Sigmoid colon (tissue), 7 donors: ENCODE results near the gene PAFAH1B2. TPM values are rescaled to one million over a fixed set of nuclear protein-coding genes. Genes with fewer than 3 reads are reported as not detected.

Experiments
- DNase-seq: peaks from one replicate; pipeline ENCODE4 v3.0.0-alpha.2; 2019
- H3K27ac ChIP-seq, 4 donors: fragments of 200-600 bp; sonication (generic); one replicate each; pipeline ENCODE4 v1.5.1; 2016 to 2019; ENCODE audit warnings: mild to moderate bottlenecking in 1 of 4
- H3K27me3 ChIP-seq, 3 donors: fragments of 200-600 bp; sonication (generic); one replicate each; pipeline ENCODE4 v1.5.1; 2019; ENCODE audit warnings: mild to moderate bottlenecking in 1 of 3
- H3K36me3 ChIP-seq, 4 donors: fragments of 200-600 bp; sonication (generic); one replicate each; pipeline ENCODE4 v1.5.1; 2016 to 2019
- H3K4me1 ChIP-seq, 4 donors: fragments of 200-600 bp; sonication (generic); one replicate each; pipeline ENCODE4 v1.5.1; 2017 to 2019
- H3K4me3 ChIP-seq, 4 donors: fragments of 200-600 bp; sonication (generic); one replicate each; pipeline ENCODE4 v1.5.1; 2017 to 2019; ENCODE audit warnings: mild to moderate bottlenecking in 2 of 4, moderate library complexity in 1 of 4
- H3K9me3 ChIP-seq, 4 donors: fragments of 200-600 bp in 3 of 4; sonication (generic) in 3 of 4; one replicate each; pipeline versions ENCODE4 v1.5.1 to v1.6.1; 2013 to 2019
- EP300 ChIP-seq, 4 donors: sonication (generic); formaldehyde crosslinking; IDR thresholded peaks; one replicate each; pipeline ENCODE4 v1.6.1; 2017; ENCODE audit warnings: antibody characterized with exemption in 4 of 4
- POLR2A ChIP-seq, 2 donors: fragments of 450-650 bp; IDR thresholded peaks; one replicate each; pipeline ENCODE4 v1.6.1; 2016; ENCODE audit warnings: antibody characterized with exemption in 2 of 2, mild to moderate bottlenecking in 2 of 2, moderate library complexity in 2 of 2
- POLR2AphosphoS5 ChIP-seq, 4 donors: sonication (generic); formaldehyde crosslinking; IDR thresholded peaks; one replicate each; pipeline ENCODE4 v1.6.1; 2017; ENCODE audit warnings: antibody characterized with exemption in 4 of 4
- WGBS, 2 donors: extraction: QIAGEN DNeasy Blood & Tissue Kit; methylation state at CpG; one replicate each; pipeline ENCODE4 v1.1.7; 2013; 5-methylcytosine and 5-hydroxymethylcytosine counted together
- intact Hi-C: fragments of 100-400 bp; cut with DNase I; formaldehyde crosslinking; loops from one replicate; pipeline ENCODE4 v1.15.1; 2023
- polyA plus RNA-seq, 3 donors: library from polyadenylated mRNA; stranded (reverse); fragments of 200-250 nt; gene quantifications; one replicate each; pipeline ENCODE4 v1.2.3, GENCODE V29; 2013
- total RNA-seq, 4 donors: library from RNA; depleted of rRNA; stranded (reverse); fragments of >200 nt; gene quantifications; one replicate each; pipeline ENCODE4 v1.1.0, GENCODE V29; 2016
- TF ChIP-seq, protein P1 (sequence below), 4 experiments: fragments of 450-650 bp in 3 of 4; fragments of 200-600 bp in 1 of 4; IDR thresholded peaks; one replicate each; pipeline ENCODE4 v1.5.1; 2016 to 2019; ENCODE audit warnings: antibody characterized with exemption in 4 of 4, mild to moderate bottlenecking in 3 of 4, moderate library complexity in 2 of 4
- donor health status: healthy with polysubstance abuse.
- donor health status: Bipolar disorder and iron deficiency.
- donor health status: healthy.

PAFAH1B2 gene
- total and polyA plus RNA-seq, 7 donors, result 26.0 to 76.4 (median 42.1) TPM

- peaks cover 0 to 58% (median 50%) of the 10 kb centered on the region in 4 donors for H3K4me1 ChIP-seq
- DNase-seq, result peak; percentile 77
These were observed 46.5 kb upstream of the PAFAH1B2 start for GRCh38 chr11:117097389-117098268.

DNA sequence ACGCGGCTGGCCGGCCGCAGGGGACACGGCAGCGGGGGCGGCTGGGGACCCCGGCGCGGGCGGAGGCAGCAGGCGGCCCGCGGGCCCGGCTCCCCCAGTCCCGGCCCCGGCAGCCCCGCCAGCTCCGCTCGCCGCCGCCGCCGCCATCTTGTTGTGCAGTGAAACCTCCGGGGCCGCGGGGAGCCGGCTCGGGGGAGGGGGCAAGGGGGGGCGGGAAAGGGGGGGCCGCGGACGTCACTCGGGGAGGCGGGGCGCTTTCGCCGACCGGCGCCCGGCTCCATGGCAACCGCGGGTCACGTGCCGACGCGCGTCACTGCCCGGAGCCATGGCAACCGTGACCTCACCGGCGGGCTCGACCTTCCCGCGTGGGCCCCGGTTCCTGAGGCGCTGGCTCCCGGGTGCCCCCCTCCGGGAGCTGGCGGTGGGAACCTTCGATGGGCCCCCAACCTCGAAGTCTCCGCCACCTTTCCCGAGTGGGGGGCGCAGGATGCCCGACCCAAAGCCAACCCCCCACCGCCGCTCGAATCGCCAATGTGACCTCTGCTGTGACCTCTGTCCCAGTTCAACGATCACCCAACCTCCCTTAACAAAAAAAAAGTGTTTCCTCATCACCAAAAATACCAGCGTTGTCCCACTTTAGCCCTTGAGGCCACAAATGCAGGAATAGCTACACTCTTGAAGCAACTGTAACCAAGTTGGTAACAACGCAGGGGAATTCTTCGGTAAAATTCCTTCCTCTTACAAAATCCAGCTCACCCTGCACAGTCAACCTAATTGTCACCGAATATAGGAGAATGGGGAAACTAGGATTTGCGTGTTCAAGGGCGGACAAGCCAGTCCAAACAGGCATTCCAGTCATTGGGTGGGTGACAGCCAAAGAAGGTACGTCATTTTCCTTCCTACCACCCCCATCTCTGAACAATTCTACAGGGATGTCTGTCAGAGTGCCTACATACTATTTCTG lies 45.5 kb upstream of the PAFAH1B2 start, which contains the start of gene SIK3:
TSS of gene SIK3 (minus strand) at position 160 of the 964 bp plus-strand sequence. CDS start at position 147, 13 bp downstream.
- Histone ChIP-seq H3K36me3 (no peaks in the 10 kb centered on the region), H3K9me3 (no peaks in the 10 kb centered on the region), H3K27ac (peak within 1 kb of the TSS; percentile 97 to 100 (median 98)), H3K4me3 (peak within 1 kb of the TSS; percentile 77 to 98 (median 91)), H3K27me3 (no peaks in the 10 kb centered on the region), H3K4me1 (peaks cover 0 to 49% (median 44%) of the 10 kb centered on the region in 4 donors)
- WGBS, 2 donors, result 1 to 2% methylated on average over 77 of the region's 78 CpGs
- peak; percentile 97 for DNase-seq
- TF ChIP-seq EP300 (IDR thresholded peaks at IDR 0.05) (peak in 2 of 4 donors; percentile 76 to 82), POLR2AphosphoS5 (IDR thresholded peaks at IDR 0.05) (peak; percentile 79 to 92 (median 82)), POLR2A (IDR thresholded peaks at IDR 0.05) (peak; percentile 51 to 76)
- TF ChIP-seq, protein P1, sequence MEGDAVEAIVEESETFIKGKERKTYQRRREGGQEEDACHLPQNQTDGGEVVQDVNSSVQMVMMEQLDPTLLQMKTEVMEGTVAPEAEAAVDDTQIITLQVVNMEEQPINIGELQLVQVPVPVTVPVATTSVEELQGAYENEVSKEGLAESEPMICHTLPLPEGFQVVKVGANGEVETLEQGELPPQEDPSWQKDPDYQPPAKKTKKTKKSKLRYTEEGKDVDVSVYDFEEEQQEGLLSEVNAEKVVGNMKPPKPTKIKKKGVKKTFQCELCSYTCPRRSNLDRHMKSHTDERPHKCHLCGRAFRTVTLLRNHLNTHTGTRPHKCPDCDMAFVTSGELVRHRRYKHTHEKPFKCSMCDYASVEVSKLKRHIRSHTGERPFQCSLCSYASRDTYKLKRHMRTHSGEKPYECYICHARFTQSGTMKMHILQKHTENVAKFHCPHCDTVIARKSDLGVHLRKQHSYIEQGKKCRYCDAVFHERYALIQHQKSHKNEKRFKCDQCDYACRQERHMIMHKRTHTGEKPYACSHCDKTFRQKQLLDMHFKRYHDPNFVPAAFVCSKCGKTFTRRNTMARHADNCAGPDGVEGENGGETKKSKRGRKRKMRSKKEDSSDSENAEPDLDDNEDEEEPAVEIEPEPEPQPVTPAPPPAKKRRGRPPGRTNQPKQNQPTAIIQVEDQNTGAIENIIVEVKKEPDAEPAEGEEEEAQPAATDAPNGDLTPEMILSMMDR (IDR thresholded peaks at IDR 0.05), result peak in 2 of 4 experiments; percentile 20 to 32
- intact Hi-C loops, result loop anchor here (2.0 to 5.0 kb wide), 5 partner anchors 46 to 310 kb away; partner anchors contain the start of genes PAFAH1B2 and ZPR1

More at GRCh38 chr11:117097389-117098268, 46.5 kb upstream of the PAFAH1B2 start:
- H3K4me3 ChIP-seq, result peak overlapping the region; percentile 77 to 98 (median 91)
- H3K9me3 ChIP-seq, result no peaks in the 10 kb centered on the region
- intact Hi-C loops, result loop anchor here (2.0 to 5.0 kb wide), 5 partner anchors 47 to 309 kb away; partner anchors contain the start of genes PAFAH1B2 and ZPR1
- WGBS, 2 donors, result 1% methylated on average over 65 of the region's 65 CpGs
- H3K36me3 ChIP-seq, result no peaks in the 10 kb centered on the region
- peak in 1 of 4 donors; percentile 43 for TF ChIP-seq POLR2AphosphoS5 (IDR thresholded peaks at IDR 0.05)
- TF ChIP-seq, protein P1 (IDR thresholded peaks at IDR 0.05), result no peak
- H3K27me3 ChIP-seq, result no peaks in the 10 kb centered on the region
- peak overlapping the region; percentile 97 to 100 (median 98) for H3K27ac ChIP-seq

DNA sequence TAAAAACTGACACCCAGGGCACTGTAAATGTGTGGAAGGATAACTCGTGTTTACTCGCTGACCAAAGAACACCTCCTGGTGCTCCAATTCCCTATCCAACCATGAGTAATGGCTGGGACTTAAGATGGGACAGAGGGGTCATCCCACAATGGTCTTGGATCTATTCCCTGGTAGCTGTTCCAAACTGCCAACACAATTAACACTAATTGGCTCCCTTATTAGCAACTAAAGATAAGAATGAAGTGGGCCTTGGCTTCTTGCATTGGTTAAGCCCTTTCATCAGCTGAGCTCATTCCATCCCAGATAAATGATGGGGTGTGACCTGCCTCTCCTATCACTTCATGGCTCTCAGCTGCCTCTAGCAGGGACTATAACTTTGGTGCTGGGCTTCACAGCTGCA lies 44.4 kb upstream of the PAFAH1B2 start:
- Histone ChIP-seq H3K4me1 (peaks cover 0 to 37% (median 35%) of the 10 kb centered on the region in 4 donors), H3K4me3 (no peak overlapping the region), H3K36me3 (no peaks in the 10 kb centered on the region), H3K9me3 (no peaks in the 10 kb centered on the region), H3K27ac (peak overlapping the region; percentile 97 to 100 (median 98)), H3K27me3 (no peaks in the 10 kb centered on the region)
- intact Hi-C loops, result loop anchor here (2.0 to 5.0 kb wide), 5 partner anchors 45 to 311 kb away; partner anchors contain the start of genes PAFAH1B2 and ZPR1
- DNase-seq, result no peak
- TF ChIP-seq POLR2AphosphoS5 (IDR thresholded peaks at IDR 0.05) (no peak), POLR2A (IDR thresholded peaks at IDR 0.05) (no peak), EP300 (IDR thresholded peaks at IDR 0.05) (no peak)
- TF ChIP-seq, protein P1 (IDR thresholded peaks at IDR 0.05), result no peak
- WGBS, 2 donors, result 90 to 96% methylated on average over 2 of the region's 2 CpGs

GRCh38 chr11:117100556-117100955 lies 43.5 kb upstream of the PAFAH1B2 start:
- DNase-seq, result no peak
- Histone ChIP-seq H3K4me3 (no peak overlapping the region), H3K27ac (no peak overlapping the region), H3K27me3 (no peaks in the 10 kb centered on the region), H3K36me3 (no peaks in the 10 kb centered on the region), H3K9me3 (no peaks in the 10 kb centered on the region), H3K4me1 (peaks cover 0 to 29% (median 26%) of the 10 kb centered on the region in 4 donors)
- TF ChIP-seq, protein P1 (IDR thresholded peaks at IDR 0.05), result no peak
- WGBS, 2 donors, result 96 to 97% methylated on average over 3 of the region's 3 CpGs
- intact Hi-C loops, result no loop called here
